ENCODE data around the gene MYO1B.

Gene MYO1B

GRCh38 chr2:191234376-191234775 lies 10.8 kb upstream of the MYO1B start:
- no peak for DNase-seq (ENCODE audit: low spot score)

GRCh38 chr2:191240871-191241270 lies 4.3 kb upstream of the MYO1B start:
- no peak for DNase-seq (ENCODE audit: low spot score)
- TF ChIP-seq CTCF (IDR thresholded peaks at IDR 0.05; ENCODE audit: extremely low read depth, missing control alignments), result no peak

More at GRCh38 chr2:191234376-191234775, 10.8 kb upstream of the MYO1B start:
- no peak for TF ChIP-seq CTCF (IDR thresholded peaks at IDR 0.05; ENCODE audit: extremely low read depth, missing control alignments)

- no peak for TF ChIP-seq CTCF (IDR thresholded peaks at IDR 0.05; ENCODE audit: extremely low read depth, missing control alignments)
- no peak for DNase-seq (ENCODE audit: low spot score)
Observed at GRCh38 chr2:191241418-191241817, 3.8 kb upstream of the MYO1B start.

GRCh38 chr2:191243154-191243553 lies 2.0 kb upstream of the MYO1B start:
- no peak for TF ChIP-seq CTCF (IDR thresholded peaks at IDR 0.05; ENCODE audit: extremely low read depth, missing control alignments)
- peak; percentile 27 for DNase-seq (ENCODE audit: low spot score)

GRCh38 chr2:191244350-191244749 lies 854 bp upstream of the MYO1B start:
- DNase-seq (ENCODE audit: low spot score), result no peak
- no peak for TF ChIP-seq CTCF (IDR thresholded peaks at IDR 0.05; ENCODE audit: extremely low read depth, missing control alignments)

- TF ChIP-seq CTCF (IDR thresholded peaks at IDR 0.05; ENCODE audit: extremely low read depth, missing control alignments), result no peak
- peak; percentile 17 for DNase-seq (ENCODE audit: low spot score)
Observed at GRCh38 chr2:191245869-191246531, 796 bp downstream of the MYO1B start.

- TF ChIP-seq CTCF (IDR thresholded peaks at IDR 0.05; ENCODE audit: extremely low read depth, missing control alignments), result no peak
- DNase-seq (ENCODE audit: low spot score), result no peak
Observed at GRCh38 chr2:191246820-191247380, 1.7 kb downstream of the MYO1B start.
